ENCODE data around the gene BANP. TPM values are rescaled to one million over a fixed set of nuclear protein-coding genes. Genes with fewer than 3 reads are reported as not detected.

The BANP gene
- total and polyA plus RNA-seq, 12 donors, result 10.4 to 29.8 (median 21.7) TPM

DNA sequence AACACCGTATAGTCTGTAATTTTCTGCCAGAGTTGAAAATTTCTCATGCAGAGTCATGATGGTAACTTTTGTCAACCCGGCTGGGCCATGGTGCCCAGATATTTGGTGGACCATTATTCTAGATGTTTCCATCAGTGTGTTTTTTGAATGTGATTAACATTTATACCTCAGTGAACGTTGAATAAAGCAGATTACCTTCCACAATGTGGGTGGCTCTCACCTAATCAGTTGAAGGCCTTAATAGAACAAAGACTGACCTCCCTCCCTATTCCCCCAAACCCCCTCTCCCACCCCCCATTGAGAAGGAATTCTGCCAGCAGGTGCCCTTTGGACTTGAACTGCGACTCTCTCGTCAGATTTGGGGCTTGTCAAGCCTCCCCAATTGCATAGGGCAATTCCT lies 8.6 kb upstream of the BANP start:
- no peak for TF ChIP-seq POLR2A (IDR thresholded peaks at IDR 0.05)
- TF ChIP-seq, protein P1, sequence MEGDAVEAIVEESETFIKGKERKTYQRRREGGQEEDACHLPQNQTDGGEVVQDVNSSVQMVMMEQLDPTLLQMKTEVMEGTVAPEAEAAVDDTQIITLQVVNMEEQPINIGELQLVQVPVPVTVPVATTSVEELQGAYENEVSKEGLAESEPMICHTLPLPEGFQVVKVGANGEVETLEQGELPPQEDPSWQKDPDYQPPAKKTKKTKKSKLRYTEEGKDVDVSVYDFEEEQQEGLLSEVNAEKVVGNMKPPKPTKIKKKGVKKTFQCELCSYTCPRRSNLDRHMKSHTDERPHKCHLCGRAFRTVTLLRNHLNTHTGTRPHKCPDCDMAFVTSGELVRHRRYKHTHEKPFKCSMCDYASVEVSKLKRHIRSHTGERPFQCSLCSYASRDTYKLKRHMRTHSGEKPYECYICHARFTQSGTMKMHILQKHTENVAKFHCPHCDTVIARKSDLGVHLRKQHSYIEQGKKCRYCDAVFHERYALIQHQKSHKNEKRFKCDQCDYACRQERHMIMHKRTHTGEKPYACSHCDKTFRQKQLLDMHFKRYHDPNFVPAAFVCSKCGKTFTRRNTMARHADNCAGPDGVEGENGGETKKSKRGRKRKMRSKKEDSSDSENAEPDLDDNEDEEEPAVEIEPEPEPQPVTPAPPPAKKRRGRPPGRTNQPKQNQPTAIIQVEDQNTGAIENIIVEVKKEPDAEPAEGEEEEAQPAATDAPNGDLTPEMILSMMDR (IDR thresholded peaks at IDR 0.05), result no peak
- Histone ChIP-seq H3K4me1 (replicated peaks in 1 of 2) (peaks cover 0 to 8% of the 10 kb centered on the region in 2 donors), H3K9me3 (replicated peaks in 1 of 3) (no peaks in the 10 kb centered on the region), H3K36me3 (replicated peaks in 1 of 2) (no peaks in the 10 kb centered on the region), H3K27me3 (no peaks in the 10 kb centered on the region), H3K4me3 (no peak overlapping the region), H3K27ac (no peak overlapping the region)
- 76 to 81% (median 80%) methylated on average over 5 of the region's 5 CpGs for WGBS, 4 donors
- no peak for DNase-seq
- intact Hi-C loops (cut with DNase I), result no loop called here

- WGBS, 4 donors, result 13 to 21% (median 16%) methylated on average over 12 to 22 of the region's 22 CpGs
- H3K36me3 ChIP-seq (replicated peaks in 1 of 2), result no peaks in the 10 kb centered on the region
- H3K27ac ChIP-seq, result peak overlapping the region in 3 of 5 donors; percentile 15 to 81 (median 75)
- peak overlapping the region in 2 of 4 donors; percentile 8 to 37 for H3K4me3 ChIP-seq
- H3K9me3 ChIP-seq (replicated peaks in 1 of 3), result no peaks in the 10 kb centered on the region
- intact Hi-C loops (cut with DNase I), result no loop called here
- peak in 1 of 2 donors; percentile 58 for TF ChIP-seq POLR2A (IDR thresholded peaks at IDR 0.05)
- TF ChIP-seq, protein P1 (IDR thresholded peaks at IDR 0.05), result no peak
- peak; percentile 80 to 95 (median 84) for DNase-seq
- H3K27me3 ChIP-seq, result no peaks in the 10 kb centered on the region
- peaks cover 0 to 8% of the 10 kb centered on the region in 2 donors for H3K4me1 ChIP-seq (replicated peaks in 1 of 2)
These were observed 5.7 kb upstream of the BANP start for GRCh38 chr16:87945351-87946042.

DNA sequence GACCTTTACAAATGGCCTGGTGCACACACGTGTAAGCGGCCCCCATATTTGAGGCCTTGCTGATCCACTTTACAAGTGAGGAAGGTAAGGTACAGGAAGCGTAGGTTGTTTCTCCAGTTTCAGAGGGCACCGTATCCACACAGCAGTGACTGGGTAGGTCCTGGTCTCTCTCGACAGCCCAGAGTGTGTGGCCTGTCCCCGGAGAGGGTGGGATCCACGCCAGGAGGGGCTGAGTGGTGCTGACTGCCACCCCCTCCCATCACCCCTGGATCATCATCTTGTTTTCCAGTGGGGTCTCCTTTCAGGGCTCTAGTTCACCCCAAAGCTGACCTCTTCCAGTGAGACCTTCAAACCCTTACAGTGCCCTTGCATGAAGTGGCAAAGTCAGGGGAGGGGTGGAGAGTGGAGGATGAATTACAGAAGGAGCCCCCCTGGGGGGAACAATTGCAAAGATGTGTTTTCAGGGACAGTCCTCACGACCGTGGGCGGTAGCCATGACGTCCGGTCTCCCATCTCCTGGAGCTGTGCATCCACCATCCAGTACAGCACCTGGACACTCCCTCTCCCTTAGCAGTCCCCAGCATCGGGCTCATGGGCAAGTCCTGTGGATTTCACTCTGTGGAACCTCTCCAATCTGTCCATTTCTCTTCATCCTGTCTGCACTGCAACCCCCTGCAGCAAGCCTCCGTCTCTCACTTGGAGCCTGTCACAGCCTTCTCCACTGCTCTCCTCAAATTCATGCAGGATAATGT lies 4.5 kb upstream of the BANP start:
- Histone ChIP-seq H3K27ac (no peak overlapping the region), H3K36me3 (replicated peaks in 1 of 2) (no peaks in the 10 kb centered on the region), H3K4me1 (replicated peaks in 1 of 2) (peaks cover 0 to 8% of the 10 kb centered on the region in 2 donors), H3K4me3 (no peak overlapping the region), H3K9me3 (replicated peaks in 1 of 3) (no peaks in the 10 kb centered on the region), H3K27me3 (no peaks in the 10 kb centered on the region)
- TF ChIP-seq, protein P1 (IDR thresholded peaks at IDR 0.05), result no peak
- no peak for TF ChIP-seq POLR2A (IDR thresholded peaks at IDR 0.05)
- 80 to 87% (median 82%) methylated on average over 12 to 14 of the region's 14 CpGs for WGBS, 4 donors
- intact Hi-C loops (cut with DNase I), result no loop called here
- DNase-seq, result no peak

DNA sequence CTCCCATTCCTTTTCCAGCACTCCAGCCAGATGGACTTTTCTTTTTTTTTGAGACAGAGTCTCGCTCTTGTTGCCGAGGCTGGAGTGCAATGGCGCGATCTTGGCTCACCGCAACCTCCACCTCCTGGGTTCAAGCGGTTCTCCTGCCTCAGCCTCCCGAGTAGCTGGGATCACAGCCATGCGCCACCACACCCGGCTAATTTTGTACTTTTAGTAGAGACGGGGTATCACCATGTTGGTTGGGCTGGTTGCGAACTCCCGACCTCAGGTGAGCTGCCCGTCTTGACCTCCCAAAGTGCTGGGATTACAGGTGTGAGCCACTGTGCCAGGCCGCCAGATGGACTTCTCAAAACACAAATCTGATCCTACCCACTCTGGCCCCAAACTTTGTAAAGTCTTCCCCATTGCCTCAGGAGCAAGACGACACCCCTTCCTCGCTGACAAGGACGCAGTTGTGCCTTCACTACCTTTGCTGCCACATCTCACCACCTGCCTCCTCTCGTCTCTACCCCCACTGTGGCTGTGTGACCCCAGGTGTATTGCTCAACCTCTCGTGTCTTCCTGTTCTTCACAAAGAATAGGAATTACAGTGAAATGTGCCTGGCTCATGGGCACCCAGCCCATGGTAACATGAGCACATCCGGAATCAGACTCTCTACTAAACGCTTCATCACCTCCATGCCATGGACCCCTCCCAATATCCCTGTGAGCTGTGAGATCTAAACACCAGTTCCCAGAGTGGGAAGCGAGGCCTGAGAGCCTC lies 3.7 kb upstream of the BANP start:
- Histone ChIP-seq H3K36me3 (replicated peaks in 1 of 2) (no peaks in the 10 kb centered on the region), H3K27me3 (no peaks in the 10 kb centered on the region), H3K9me3 (replicated peaks in 1 of 3) (no peaks in the 10 kb centered on the region), H3K27ac (peak overlapping the region in 2 of 5 donors; percentile 65 to 70), H3K4me3 (no peak overlapping the region), H3K4me1 (replicated peaks in 1 of 2) (peaks cover 6 to 13% of the 10 kb centered on the region in 2 donors)
- 88 to 91% (median 89%) methylated on average over 21 to 22 of the region's 22 CpGs for WGBS, 4 donors
- intact Hi-C loops (cut with DNase I), result no loop called here
- TF ChIP-seq, protein P1 (IDR thresholded peaks at IDR 0.05), result no peak
- no peak for TF ChIP-seq POLR2A (IDR thresholded peaks at IDR 0.05)
- DNase-seq, result no peak
